Measurements from ENCODE around the gene GNPDA1. TPM values are rescaled to one million over a fixed set of nuclear protein-coding genes. Genes with fewer than 3 reads are reported as not detected.

GNPDA1 gene
- total and polyA plus RNA-seq, 4 donors = 8.0 to 15.0 (median 10.5) TPM

GRCh38 chr5:142011572-142012185 lies 1.1 kb downstream of the GNPDA1 start:
- DNase-seq (ENCODE audit: low spot score) = no peak
- whole genome bisulfite sequencing = 96% methylated on average over 9 of the region's 9 CpGs
- H3K27ac ChIP-seq (ENCODE audit: low read depth in 1 of 2, low read length in 2 of 2) = no peak overlapping the region
- H3K9ac ChIP-seq (ENCODE audit: low read depth in 1 of 2, low read length in 2 of 2) = no peak overlapping the region
- no peaks in the 10 kb centered on the region for H3K9me3 ChIP-seq (ENCODE audit: control insufficient read depth in 4 of 4, low read length in 3 of 4)
- H3K36me3 ChIP-seq (ENCODE audit: control insufficient read depth in 4 of 4, insufficient read depth in 3 of 4, low read depth in 1 of 4, low read length in 3 of 4) = peaks cover 0 to 8% (median 2%) of the 10 kb centered on the region in 4 donors
- no peaks in the 10 kb centered on the region for H3K27me3 ChIP-seq (ENCODE audit: control insufficient read depth in 4 of 4, insufficient read depth in 4 of 4, low read length in 3 of 4)
- peaks cover 3 to 29% (median 14%) of the 10 kb centered on the region in 4 donors for H3K4me1 ChIP-seq (ENCODE audit: control insufficient read depth in 4 of 4, insufficient read depth in 4 of 4, low read length in 3 of 4)
- TF ChIP-seq RXRA (IDR thresholded peaks at IDR 0.05) = no peak
- TF ChIP-seq CTCF (IDR thresholded peaks at IDR 0.05; ENCODE audit: low read depth, low read length, missing input control) = no peak
- TF ChIP-seq RAD21 (IDR thresholded peaks at IDR 0.05) = no peak
- TF ChIP-seq TAF1 (conservative IDR thresholded peaks at IDR 0.05) = no peak
- no peak for TF ChIP-seq YY1 (IDR thresholded peaks at IDR 0.05)
- TF ChIP-seq HNF4A (conservative IDR thresholded peaks at IDR 0.05) = no peak
- TF ChIP-seq ATF3 (IDR thresholded peaks at IDR 0.05) = no peak
- H3K4me3 ChIP-seq (ENCODE audit: low read depth in 1 of 3, low read length in 3 of 3) = peak overlapping the region in 2 of 3 donors; percentile 40 to 79

GRCh38 chr5:142009886-142010285 lies 2.9 kb downstream of the GNPDA1 start:
- Histone ChIP-seq H3K36me3 (ENCODE audit: control insufficient read depth in 4 of 4, insufficient read depth in 3 of 4, low read depth in 1 of 4, low read length in 3 of 4) (peaks cover 0 to 17% (median 11%) of the 10 kb centered on the region in 4 donors), H3K9ac (ENCODE audit: low read depth in 1 of 2, low read length in 2 of 2) (no peak overlapping the region), H3K4me3 (ENCODE audit: low read depth in 1 of 3, low read length in 3 of 3) (no peak overlapping the region), H3K27me3 (ENCODE audit: control insufficient read depth in 4 of 4, insufficient read depth in 4 of 4, low read length in 3 of 4) (no peaks in the 10 kb centered on the region), H3K27ac (ENCODE audit: low read depth in 1 of 2, low read length in 2 of 2) (no peak overlapping the region), H3K9me3 (ENCODE audit: control insufficient read depth in 4 of 4, low read length in 3 of 4) (no peaks in the 10 kb centered on the region), H3K4me1 (ENCODE audit: control insufficient read depth in 4 of 4, insufficient read depth in 4 of 4, low read length in 3 of 4) (peaks cover 3 to 27% (median 13%) of the 10 kb centered on the region in 4 donors)
- no peak for DNase-seq (ENCODE audit: low spot score)
- TF ChIP-seq CTCF (IDR thresholded peaks at IDR 0.05; ENCODE audit: low read depth, low read length, missing input control) (no peak), NR2F2 (IDR thresholded peaks at IDR 0.05) (no peak), ATF3 (IDR thresholded peaks at IDR 0.05) (no peak), REST (IDR thresholded peaks at IDR 0.05) (no peak), ZBTB33 (IDR thresholded peaks at IDR 0.05) (no peak), FOXA1 (IDR thresholded peaks at IDR 0.05) (no peak), TAF1 (conservative IDR thresholded peaks at IDR 0.05) (no peak), YY1 (IDR thresholded peaks at IDR 0.05) (no peak), SP1 (IDR thresholded peaks at IDR 0.05) (no peak)
- WGBS = 89% methylated on average over 4 of the region's 4 CpGs
